Inflammatory macrophage treated with lipopolysaccharide for 4 hours (primary cell): ENCODE results near the gene FARS2.

ENCODE experiments used
- DNase-seq: peaks from one replicate; pipeline ENCODE4 v3.0.0-alpha.2; 2020

FARS2 gene

DNA sequence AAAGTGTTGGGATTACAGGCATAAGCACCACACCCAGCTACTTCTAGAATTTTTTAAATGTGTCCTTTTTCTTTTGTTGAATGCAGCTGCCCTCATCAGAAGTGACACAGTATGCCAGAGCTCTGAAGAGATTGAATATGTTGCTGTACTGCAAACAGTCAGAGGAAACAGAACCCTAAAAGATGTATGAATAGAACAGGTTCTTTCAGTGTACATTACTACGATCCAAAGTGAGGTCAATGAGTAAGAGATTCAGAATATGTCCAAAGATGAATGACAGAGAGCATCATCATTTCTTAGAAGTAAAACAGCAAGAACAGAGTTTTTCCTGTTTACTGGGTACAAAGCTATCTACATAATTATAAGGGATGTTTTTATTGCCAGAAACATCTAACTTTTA, 476.9 kb downstream of the FARS2 start:
- no peak for DNase-seq

- no peak for DNase-seq
Observed at GRCh38 chr6:5744497-5744896, 483.2 kb downstream of the FARS2 start.

DNA sequence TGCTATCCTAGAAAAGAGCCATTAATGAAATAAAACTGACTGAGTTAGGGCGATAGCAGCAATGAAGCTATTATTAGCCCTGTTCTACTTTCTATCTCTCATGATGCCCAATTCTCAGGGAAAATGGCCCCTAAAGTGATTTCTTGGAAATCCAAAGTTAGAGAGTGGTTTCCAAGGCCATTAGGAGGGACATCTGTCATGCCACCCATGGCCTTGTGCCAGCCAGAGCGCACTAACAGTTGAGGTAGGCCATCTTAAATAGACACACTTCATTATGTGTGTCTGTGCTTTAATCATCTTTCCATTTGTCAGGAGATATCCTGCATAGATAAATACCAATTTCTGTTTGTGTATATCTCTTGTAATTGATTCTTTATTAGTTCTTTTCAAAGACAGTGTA, 483.8 kb downstream of the FARS2 start:
- DNase-seq, result no peak

- no peak for DNase-seq
Observed at GRCh38 chr6:5746053-5746758, 484.9 kb downstream of the FARS2 start.

DNA sequence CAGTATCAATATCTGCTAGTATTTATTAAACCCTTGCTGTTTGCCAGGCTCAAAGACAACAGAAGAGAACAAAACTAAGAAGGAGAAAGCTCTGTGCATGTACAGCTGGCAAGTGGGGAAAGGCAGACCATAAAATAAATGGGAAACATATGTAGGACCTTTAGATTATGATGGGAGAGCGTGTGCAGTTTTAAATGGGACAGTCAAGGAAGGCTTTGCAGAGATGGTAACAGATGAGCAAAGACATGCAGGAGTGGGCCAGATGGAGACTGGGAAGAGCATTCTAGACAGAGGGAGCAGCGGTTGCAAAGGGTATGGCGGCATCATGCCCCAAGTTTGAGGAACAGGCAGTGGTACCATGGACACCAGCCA, 485.4 kb downstream of the FARS2 start:
- no peak for DNase-seq

- DNase-seq, result no peak
Observed at GRCh38 chr6:5747379-5747778, 486.1 kb downstream of the FARS2 start.

DNA sequence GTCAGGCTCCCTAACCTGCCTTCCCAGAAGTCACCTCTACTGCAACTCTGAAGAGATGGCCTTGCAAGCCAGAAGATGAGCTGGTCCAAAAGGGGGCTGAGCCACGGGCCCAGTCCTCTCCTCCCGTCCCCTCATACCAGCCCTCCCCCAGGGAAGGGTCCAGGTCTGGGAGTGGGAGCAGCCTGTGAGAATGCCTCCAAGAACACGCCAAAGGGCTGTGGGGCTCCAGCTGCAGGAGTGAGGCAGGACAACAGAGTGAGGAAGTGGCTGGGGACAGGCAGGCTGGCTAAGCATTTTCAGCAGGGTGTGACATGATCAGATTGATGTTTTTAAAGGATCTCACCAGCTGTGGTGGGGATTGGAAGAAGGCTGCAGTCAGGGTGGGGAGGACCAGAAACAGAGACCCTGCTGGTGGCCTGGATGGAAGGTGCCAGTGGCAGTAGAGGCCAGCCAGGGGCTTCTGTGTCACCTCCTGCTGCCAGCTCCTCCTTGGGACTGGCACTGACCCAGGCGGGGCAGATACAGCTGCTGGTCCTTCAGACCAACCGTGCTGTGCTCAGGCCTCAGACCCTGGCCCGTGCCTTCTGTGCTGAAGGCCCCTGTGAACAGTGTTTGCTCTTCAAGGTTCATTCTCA, 487.8 kb downstream of the FARS2 start:
- DNase-seq, result no peak

GRCh38 chr6:5749651-5750215, 488.4 kb downstream of the FARS2 start:
- DNase-seq, result no peak

GRCh38 chr6:5751525-5752390, 490.4 kb downstream of the FARS2 start:
- DNase-seq, result no peak

DNA sequence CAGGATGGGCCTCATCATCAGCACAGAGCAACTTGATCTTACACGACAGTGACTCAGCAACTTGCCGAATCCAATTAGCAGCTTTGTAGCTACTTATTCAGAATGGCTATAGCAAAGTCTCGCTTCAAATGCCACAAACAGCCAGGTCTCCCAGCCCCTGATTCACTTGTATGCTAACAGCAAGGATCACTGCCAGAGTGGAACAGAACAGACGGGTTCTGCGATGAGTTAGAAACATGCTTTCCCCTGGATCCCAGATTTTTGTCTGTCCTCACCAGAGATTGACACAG, 491.0 kb downstream of the FARS2 start:
- DNase-seq, result no peak

- no peak for DNase-seq
Observed at GRCh38 chr6:5753209-5753608, 491.9 kb downstream of the FARS2 start.

DNA sequence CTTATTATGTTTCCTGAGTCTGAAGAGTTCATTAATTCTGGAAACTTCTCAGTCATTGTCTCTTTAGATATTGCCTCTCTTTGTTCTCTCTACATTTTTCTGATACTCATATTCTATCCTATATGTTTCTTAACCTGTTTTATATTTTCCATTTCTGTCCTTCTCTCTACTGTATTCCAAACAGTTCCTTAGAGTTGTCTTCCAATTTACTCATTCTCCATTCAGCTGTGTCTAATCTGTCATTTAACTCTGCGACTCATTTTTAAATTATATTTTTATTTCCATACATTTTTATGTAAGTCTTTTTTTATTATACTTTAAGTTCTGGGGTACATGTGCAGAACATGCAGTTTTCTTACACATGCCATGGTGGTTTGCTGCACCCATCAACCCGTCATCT, 493.6 kb downstream of the FARS2 start:
- DNase-seq, result no peak

DNA sequence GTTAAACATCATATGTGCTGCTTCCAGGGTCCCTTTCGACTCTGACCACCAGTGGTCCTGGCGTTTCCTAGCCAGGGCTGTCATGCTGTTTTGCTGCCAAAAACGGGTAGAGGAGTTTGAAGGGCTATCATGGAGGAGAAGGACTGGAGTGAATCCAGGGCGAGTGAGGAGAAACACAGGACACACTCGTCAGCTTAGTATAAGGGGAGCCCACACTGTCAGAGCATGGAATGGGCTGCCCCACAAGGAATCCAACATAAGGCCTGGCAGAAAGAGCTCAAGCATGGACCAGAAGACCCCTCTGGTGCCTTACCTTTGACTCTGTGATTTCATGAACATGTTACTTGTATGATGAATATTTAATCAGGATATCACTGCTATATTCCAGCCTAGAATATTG, 498.3 kb downstream of the FARS2 start:
- DNase-seq, result no peak

DNA sequence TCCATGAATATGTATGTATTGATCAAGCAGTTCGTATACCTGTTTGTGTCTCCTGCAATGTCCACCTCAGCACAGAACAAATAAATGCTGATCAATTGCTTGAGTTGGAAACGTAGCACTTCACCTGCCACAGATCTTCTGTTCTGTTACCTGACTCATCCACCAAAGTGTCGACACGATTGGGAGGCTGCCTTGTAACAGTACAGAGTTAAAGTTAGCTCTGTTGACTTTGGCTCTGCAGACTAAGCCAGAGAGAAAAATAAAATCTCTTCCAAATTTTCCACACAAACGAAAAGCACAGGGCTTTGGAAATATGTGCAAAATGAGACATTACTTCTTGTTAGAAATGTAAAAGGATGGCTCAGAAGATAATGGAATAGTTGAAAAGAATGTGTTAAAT, 500.1 kb downstream of the FARS2 start:
- DNase-seq, result no peak

DNA sequence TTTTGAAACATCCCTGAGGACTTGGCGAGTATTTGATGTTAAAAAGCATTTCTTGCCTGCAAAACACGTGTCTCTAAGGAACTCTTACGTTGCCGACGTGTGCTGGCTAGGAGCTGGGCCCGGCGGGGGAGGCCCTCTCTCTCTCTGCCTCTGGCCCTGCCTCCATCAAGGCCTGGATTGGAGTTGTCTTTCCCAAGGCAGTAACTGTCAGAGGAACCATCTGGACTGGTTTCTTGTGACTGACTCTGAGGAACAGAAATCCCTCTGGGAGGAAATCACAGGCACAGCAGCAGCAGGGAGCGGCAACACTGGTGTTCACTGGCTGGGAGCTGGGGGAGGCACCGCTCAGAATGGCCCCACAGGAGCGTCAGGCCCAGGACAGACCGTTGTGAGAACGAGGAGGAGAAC, 501.3 kb downstream of the FARS2 start:
- no peak for DNase-seq

GRCh38 chr6:5763407-5763806, 502.1 kb downstream of the FARS2 start:
- DNase-seq, result peak; percentile 23

DNA sequence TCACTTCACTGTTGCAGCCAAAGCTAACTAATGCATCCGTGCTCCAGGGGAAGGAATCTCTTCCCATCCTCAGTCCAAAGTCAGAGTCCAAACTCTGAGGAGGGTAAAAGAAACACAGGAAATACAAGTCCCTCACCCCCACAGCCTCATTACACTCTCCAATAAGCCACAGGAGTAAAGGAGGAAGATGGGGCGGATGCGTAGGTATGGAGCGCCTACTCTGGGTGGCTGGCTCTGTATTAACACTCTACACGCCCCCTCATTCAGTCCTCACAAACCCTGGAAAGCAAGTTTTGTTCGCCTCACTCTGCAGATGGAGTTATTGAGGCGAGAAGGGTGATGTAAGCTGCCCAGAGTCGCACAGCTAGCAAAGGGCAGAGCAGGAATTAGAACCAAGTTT, 502.6 kb downstream of the FARS2 start:
- DNase-seq, result no peak

GRCh38 chr6:5764401-5764955, 503.2 kb downstream of the FARS2 start:
- peak; percentile 61 for DNase-seq

DNA sequence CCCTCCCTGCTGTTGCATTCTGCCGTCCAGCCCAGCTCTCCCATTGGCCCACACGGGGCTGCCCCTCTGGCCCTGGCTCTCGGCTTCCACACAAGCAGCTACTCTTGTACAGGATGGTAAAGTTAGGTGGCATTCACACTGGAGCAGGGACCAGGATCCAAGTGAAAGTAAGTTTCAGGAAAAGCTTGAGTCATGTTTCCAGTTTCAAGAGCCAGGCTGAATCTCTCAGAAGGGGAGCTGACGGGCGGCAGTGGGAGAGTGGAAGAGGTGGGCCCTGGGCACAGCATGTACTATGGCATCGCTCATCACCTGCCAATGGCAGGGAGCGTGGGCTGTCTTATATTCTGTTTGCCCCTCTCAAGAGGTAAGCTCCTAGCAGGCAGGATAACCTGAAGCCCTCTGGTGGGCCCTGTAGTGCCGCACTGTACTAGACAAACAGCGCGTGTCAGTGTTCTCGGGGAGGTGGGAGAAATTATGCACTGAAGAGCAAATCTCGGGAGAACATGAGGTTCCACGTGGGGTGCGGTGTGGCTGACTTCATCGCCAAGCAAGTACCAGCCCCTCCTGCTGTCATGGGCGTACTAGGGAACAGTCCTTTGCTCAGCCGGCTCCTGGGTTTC, 503.9 kb downstream of the FARS2 start:
- no peak for DNase-seq

DNA sequence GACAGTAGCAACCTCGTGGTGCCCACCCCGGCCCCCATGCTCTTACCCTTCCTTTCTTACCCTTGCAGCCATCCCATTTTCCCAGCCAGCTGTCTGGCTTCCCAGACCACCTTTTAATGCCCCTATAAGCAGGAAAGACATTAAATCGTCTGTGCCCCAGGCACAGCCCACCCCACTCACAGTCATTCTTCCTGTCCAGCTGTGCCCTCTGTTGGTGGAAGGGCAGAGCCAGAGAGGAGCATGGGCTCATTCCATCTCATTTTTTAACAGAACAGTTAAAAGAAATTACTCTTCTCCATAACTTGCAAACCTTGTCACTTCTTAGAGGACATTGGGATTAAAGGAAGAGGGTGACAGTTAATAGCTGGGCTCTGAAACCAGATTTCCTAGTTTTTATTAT, 504.9 kb downstream of the FARS2 start:
- DNase-seq, result no peak

GRCh38 chr6:5767471-5767870, 506.2 kb downstream of the FARS2 start:
- no peak for DNase-seq

GRCh38 chr6:5771211-5771610, 509.9 kb downstream of the FARS2 start:
- DNase-seq, result no peak

DNA sequence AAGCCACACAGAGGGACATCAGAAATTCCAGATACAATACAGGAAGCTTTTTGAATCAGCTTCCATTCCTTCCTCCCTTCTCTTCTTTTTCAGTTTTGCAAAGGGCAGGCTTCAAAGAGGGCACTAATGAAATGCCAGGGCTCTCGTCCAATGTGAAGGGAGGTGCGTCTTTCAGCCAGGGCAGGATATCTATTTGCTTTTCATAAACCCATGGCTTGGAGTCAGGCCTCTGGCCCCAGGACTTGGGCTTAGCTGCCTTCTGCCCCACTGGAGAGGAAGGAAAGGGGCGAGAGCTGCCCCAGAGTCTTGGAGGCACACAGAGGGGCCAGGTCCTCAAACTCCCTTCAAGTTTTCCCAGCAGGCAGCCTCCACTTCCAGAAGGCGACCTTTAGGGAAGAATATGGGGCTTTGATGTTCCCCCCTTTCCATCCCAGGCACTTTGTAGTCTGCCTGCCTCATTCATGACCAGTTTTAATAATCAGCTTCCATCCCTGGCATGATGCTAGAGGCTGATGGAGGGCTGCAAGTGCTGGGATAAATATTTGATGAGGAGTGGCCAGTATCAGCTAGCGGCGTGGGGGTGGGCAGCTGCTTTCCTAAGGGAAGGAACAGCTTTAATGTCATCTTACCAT, 510.6 kb downstream of the FARS2 start:
- no peak for DNase-seq
